DOHH2 (cell line): ENCODE measurements around the gene RNLS.

Experiments used
- H3F3A ChIP-seq: fragments of 200-600 bp; sonication (generic), shearing (Covaris generic); 2 replicates; pipeline ENCODE4 v1.6.0; 2016; ENCODE audit warnings: antibody characterized with exemption, mild to moderate bottlenecking; ENCODE audit not compliant: control insufficient read depth, insufficient read depth
- H3K27ac ChIP-seq: fragments of 200-600 bp; sonication (generic); 2 replicates; pipeline ENCODE4 v1.5.1; 2014; ENCODE audit warnings: low read depth, mild to moderate bottlenecking, low read length, moderate library complexity
- H3K27me3 ChIP-seq: fragments of 200-600 bp; sonication (generic); 2 replicates; pipeline ENCODE4 v1.6.1; 2014; ENCODE audit warnings: mild to moderate bottlenecking, low read length, mixed read lengths; ENCODE audit not compliant: control insufficient read depth
- H3K36me3 ChIP-seq: fragments of 200-600 bp; sonication (generic); 2 replicates; pipeline ENCODE4 v1.6.1; 2014; ENCODE audit warnings: mild to moderate bottlenecking, low read length, moderate library complexity, mixed read lengths; ENCODE audit not compliant: control insufficient read depth
- H3K4me1 ChIP-seq: fragments of 200-600 bp; sonication (generic); 2 replicates; pipeline ENCODE4 v1.6.1; 2014; ENCODE audit warnings: mild to moderate bottlenecking, low read length, mixed read lengths; ENCODE audit not compliant: control insufficient read depth
- H3K4me2 ChIP-seq: fragments of 200-600 bp; sonication (generic); 2 replicates; pipeline ENCODE4 v1.6.0; 2014; ENCODE audit warnings: mild to moderate bottlenecking, low read length, moderate library complexity
- H3K4me3 ChIP-seq: fragments of 200-600 bp; sonication (generic); 2 replicates; pipeline ENCODE4 v1.5.1; 2014; ENCODE audit warnings: mild to moderate bottlenecking, low read length, mixed read lengths
- H3K79me2 ChIP-seq: fragments of 200-600 bp; sonication (generic); 2 replicates; pipeline ENCODE4 v1.6.1; 2014; ENCODE audit warnings: mild to moderate bottlenecking, low read length, mixed read lengths; ENCODE audit not compliant: control insufficient read depth
- H3K9me2 ChIP-seq: fragments of 200-600 bp; sonication (generic); replicated peaks from 2 replicates; pipeline ENCODE4 v1.6.1; 2014; ENCODE audit warnings: mild to moderate bottlenecking, low read length, mixed read lengths; ENCODE audit not compliant: control insufficient read depth
- H3K9me3 ChIP-seq: fragments of 200-600 bp; sonication (generic); 2 replicates; pipeline ENCODE4 v1.6.1; 2014; ENCODE audit warnings: antibody characterized with exemption, low read length, mixed read lengths; ENCODE audit not compliant: control insufficient read depth, insufficient read depth
- H4K20me1 ChIP-seq: fragments of 200-600 bp; sonication (generic); 2 replicates; pipeline ENCODE4 v1.6.0; 2014; ENCODE audit warnings: low read depth, mild to moderate bottlenecking, antibody characterized with exemption, low read length, moderate library complexity; ENCODE audit not compliant: control insufficient read depth, insufficient read depth
- EZH2phosphoT487 ChIP-seq: fragments of 200-600 bp; sonication (generic); IDR thresholded peaks from 2 replicates; pipeline ENCODE4 v1.6.1; 2017; ENCODE audit warnings: borderline replicate concordance, mild to moderate bottlenecking, antibody characterized with exemption, low read length, moderate library complexity, mixed read lengths
- TF ChIP-seq, protein P1 (sequence below): fragments of 200-600 bp; sonication (generic); IDR thresholded peaks from one replicate; pipeline ENCODE4 v1.5.1; 2014; ENCODE audit warnings: antibody characterized with exemption, mild to moderate bottlenecking, low read depth, low read length; ENCODE audit not compliant: poor library complexity, severe bottlenecking

RNLS gene

DNA sequence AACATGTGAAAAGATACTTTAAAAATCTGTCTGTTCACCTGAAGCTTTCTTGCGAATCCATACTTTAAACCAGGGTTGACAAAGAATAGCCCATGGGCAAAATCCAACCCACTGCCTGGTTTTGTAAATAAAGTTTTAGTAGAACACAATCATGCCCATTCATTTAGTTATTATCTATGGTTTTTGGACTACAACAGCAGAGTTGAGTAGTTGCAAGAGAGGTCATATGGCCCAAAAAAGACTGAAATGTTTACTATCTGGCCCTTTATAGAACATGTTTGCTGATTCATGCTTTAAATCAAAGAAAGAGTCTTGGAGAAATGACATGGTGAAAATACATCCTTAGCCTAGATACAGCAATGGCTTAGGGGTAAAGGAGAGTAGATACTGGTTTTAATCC lies 356.2 kb downstream of the RNLS start:
- Histone ChIP-seq H3K27me3 (no peaks in the 10 kb centered on the region), H3K4me2 (no peak overlapping the region), H3K9me2 (no peaks in the 10 kb centered on the region), H3K4me3 (no peak overlapping the region), H4K20me1 (no peaks in the 10 kb centered on the region), H3K9me3 (no peaks in the 10 kb centered on the region), H3K36me3 (no peaks in the 10 kb centered on the region), H3K27ac (no peak overlapping the region), H3F3A (no peaks in the 10 kb centered on the region), H3K4me1 (no peaks in the 10 kb centered on the region), H3K79me2 (no peaks in the 10 kb centered on the region)
- no peak for TF ChIP-seq EZH2phosphoT487
- TF ChIP-seq, protein P1, sequence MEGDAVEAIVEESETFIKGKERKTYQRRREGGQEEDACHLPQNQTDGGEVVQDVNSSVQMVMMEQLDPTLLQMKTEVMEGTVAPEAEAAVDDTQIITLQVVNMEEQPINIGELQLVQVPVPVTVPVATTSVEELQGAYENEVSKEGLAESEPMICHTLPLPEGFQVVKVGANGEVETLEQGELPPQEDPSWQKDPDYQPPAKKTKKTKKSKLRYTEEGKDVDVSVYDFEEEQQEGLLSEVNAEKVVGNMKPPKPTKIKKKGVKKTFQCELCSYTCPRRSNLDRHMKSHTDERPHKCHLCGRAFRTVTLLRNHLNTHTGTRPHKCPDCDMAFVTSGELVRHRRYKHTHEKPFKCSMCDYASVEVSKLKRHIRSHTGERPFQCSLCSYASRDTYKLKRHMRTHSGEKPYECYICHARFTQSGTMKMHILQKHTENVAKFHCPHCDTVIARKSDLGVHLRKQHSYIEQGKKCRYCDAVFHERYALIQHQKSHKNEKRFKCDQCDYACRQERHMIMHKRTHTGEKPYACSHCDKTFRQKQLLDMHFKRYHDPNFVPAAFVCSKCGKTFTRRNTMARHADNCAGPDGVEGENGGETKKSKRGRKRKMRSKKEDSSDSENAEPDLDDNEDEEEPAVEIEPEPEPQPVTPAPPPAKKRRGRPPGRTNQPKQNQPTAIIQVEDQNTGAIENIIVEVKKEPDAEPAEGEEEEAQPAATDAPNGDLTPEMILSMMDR, result no peak

DNA sequence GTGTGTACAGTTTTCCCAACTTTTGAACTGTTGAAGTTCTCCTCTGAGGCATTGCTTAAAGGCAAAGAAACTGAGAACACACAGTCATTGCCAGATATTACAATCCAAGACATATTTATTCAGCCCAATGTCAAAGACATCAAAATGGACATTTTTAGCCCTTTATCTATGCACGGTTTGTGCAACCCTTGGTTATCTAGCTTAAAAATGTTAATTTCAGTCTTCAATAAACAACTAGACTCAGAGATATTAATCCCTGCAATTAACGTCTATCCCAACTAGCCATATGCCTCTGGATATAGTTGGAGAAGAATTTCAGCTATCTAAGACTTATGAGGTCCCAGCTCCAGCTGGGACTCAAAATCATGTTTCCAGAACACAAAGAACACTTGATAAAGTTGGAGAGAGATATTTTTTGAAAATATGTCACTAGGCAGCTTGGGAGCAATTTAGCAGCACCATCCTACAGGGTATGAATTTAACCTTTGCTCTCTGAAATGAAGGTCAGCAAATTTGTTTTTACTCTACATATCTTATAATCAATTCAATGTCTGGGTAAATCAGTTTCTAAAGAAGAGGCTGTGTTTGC lies 357.0 kb downstream of the RNLS start:
- no peak overlapping the region for H3K4me3 ChIP-seq
- TF ChIP-seq EZH2phosphoT487, result no peak
- TF ChIP-seq, protein P1, result no peak
- no peaks in the 10 kb centered on the region for H3K36me3 ChIP-seq
- H3K79me2 ChIP-seq, result no peaks in the 10 kb centered on the region
- no peaks in the 10 kb centered on the region for H3K4me1 ChIP-seq
- H3K9me3 ChIP-seq, result no peaks in the 10 kb centered on the region
- H3K27ac ChIP-seq, result no peak overlapping the region
- no peak overlapping the region for H3K4me2 ChIP-seq
- no peaks in the 10 kb centered on the region for H3K9me2 ChIP-seq
- H3F3A ChIP-seq, result no peaks in the 10 kb centered on the region
- H4K20me1 ChIP-seq, result no peaks in the 10 kb centered on the region
- no peaks in the 10 kb centered on the region for H3K27me3 ChIP-seq
